NCI-H345 (cell line): ENCODE measurements around the gene DISC1.

Experiments
- DNase-seq: peaks from one replicate; lab custom pipeline; 2025; lab: John Stamatoyannopoulos, UW

Gene DISC1

GRCh38 chr1:231817801-231818200 is 191.2 kb downstream of the DISC1 start:
- DNase-seq = no peak

GRCh38 chr1:231818337-231818736 is 191.7 kb downstream of the DISC1 start:
- DNase-seq = no peak

- DNase-seq = no peak
These were observed 194.7 kb downstream of the DISC1 start for GRCh38 chr1:231821281-231821680.

- no peak for DNase-seq
These were observed 195.5 kb downstream of the DISC1 start for GRCh38 chr1:231822041-231822440.

GRCh38 chr1:231826566-231826965 is 200.0 kb downstream of the DISC1 start:
- DNase-seq = no peak

- DNase-seq = no peak
These were observed 200.9 kb downstream of the DISC1 start for GRCh38 chr1:231827337-231828105.

- DNase-seq = no peak
These were observed 201.8 kb downstream of the DISC1 start for GRCh38 chr1:231828182-231828920.

GRCh38 chr1:231829332-231829731 is 202.7 kb downstream of the DISC1 start:
- DNase-seq = no peak

GRCh38 chr1:231836227-231836893 is 209.8 kb downstream of the DISC1 start:
- DNase-seq = no peak

- DNase-seq = no peak
These were observed 211.9 kb downstream of the DISC1 start for GRCh38 chr1:231838521-231838920.

GRCh38 chr1:231839999-231840398 is 213.4 kb downstream of the DISC1 start:
- DNase-seq = no peak

- DNase-seq = no peak
These were observed 215.2 kb downstream of the DISC1 start for GRCh38 chr1:231841616-231842344.

GRCh38 chr1:231842441-231842840 is 215.9 kb downstream of the DISC1 start:
- no peak for DNase-seq

GRCh38 chr1:231844986-231845502 is 218.5 kb downstream of the DISC1 start:
- DNase-seq = no peak

- no peak for DNase-seq
These were observed 221.2 kb downstream of the DISC1 start for GRCh38 chr1:231847612-231848397.

GRCh38 chr1:231849981-231850380 is 223.4 kb downstream of the DISC1 start:
- DNase-seq = no peak

- no peak for DNase-seq
These were observed 224.2 kb downstream of the DISC1 start for GRCh38 chr1:231850786-231851185.

- DNase-seq = no peak
These were observed 227.1 kb downstream of the DISC1 start for GRCh38 chr1:231853588-231854207.

GRCh38 chr1:231855361-231855760 is 228.8 kb downstream of the DISC1 start:
- no peak for DNase-seq

- DNase-seq = peak; percentile 21
These were observed 229.3 kb downstream of the DISC1 start for GRCh38 chr1:231855926-231856325.

GRCh38 chr1:231856426-231856825 is 229.8 kb downstream of the DISC1 start:
- DNase-seq = no peak
